ENCODE measurements around the gene ID2.

DNA sequence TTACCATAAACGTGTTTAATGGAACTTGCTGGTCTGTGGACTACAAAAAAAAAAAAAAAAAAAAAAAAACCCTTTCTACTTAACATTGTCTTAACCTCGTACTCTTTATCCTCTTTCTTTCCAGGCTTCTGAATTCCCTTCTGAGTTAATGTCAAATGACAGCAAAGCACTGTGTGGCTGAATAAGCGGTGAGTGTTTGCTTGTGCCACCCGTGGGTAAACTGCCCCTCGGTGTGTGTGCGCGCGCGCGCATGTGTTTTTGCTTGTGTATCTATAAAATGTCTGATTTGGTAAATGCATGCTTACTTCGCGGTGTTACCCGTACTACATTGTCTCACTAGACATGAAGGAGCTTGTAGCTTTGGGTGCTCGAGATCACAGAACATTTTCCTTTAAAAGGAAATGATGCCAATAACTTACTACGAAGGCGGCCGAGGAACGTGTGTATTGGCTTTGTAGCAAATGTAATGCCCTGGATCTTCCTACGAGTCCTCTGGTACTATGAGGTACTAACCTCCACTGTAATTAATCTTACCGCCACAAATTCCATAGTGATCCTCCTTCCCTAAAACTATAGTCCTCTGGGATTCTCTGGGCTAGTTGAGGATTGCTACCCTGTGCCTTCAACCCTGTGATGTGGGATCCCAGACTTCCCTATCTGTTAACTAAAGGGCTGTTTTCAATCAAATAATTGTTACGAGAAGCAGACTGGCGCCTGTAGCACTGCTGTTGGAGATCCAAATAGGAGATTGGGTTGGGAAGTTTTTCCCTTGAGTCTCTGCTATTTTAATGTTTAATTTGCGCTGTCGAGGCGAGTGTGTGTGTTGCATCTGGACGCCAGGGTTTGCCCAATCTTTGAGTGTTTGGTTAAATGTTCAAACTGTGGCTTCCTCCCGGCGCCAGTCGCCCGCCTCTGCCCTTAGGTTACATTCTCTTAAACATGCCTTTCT, 1.1 kb downstream of the ID2 start:
- TF ChIP-seq, protein P1, sequence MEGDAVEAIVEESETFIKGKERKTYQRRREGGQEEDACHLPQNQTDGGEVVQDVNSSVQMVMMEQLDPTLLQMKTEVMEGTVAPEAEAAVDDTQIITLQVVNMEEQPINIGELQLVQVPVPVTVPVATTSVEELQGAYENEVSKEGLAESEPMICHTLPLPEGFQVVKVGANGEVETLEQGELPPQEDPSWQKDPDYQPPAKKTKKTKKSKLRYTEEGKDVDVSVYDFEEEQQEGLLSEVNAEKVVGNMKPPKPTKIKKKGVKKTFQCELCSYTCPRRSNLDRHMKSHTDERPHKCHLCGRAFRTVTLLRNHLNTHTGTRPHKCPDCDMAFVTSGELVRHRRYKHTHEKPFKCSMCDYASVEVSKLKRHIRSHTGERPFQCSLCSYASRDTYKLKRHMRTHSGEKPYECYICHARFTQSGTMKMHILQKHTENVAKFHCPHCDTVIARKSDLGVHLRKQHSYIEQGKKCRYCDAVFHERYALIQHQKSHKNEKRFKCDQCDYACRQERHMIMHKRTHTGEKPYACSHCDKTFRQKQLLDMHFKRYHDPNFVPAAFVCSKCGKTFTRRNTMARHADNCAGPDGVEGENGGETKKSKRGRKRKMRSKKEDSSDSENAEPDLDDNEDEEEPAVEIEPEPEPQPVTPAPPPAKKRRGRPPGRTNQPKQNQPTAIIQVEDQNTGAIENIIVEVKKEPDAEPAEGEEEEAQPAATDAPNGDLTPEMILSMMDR (IDR thresholded peaks at IDR 0.05) = no peak
- no peak for TF ChIP-seq EZH2 (IDR thresholded peaks at IDR 0.05; ENCODE audit: borderline replicate concordance, insufficient read depth, low read depth, low read length, poor library complexity, severe bottlenecking)

Measured in B cell (primary cell).